ENCODE measurements around the gene CELF2. TPM values are rescaled to one million over a fixed set of nuclear protein-coding genes. Genes with fewer than 3 reads are reported as not detected.

Gene CELF2
- total RNA-seq, 1 donor from 2014 or later, result 77.6 TPM

DNA sequence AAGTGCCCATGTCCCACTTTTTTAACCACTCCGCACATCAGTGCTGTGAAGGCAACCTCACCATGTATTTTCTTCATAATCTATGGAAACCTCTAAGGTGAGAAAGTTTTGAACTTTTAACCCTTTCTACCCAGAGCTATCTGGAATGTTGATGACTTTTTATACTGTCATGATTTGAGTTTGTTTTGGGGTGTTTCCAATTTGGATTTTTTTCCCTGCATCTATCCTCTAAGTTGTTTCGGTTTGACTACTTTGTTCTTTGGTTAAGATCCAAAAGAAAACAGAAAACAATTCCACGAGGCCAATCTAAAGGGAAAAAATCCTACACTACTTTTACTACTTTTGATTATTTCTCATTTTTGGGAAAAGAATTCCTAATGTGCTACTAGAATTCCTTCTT lies 314.1 kb downstream of the CELF2 start:
- Mint-ChIP-seq H3K4me1 (peaks cover 62% of the 10 kb centered on the region), H3K4me3 (no peak overlapping the region), H3K27ac (ENCODE audit: unreplicated experiment) (no peak overlapping the region), H3K27me3 (ENCODE audit: low read depth) (peaks cover 6% of the 10 kb centered on the region), H3K9me3 (no peaks in the 10 kb centered on the region), H3K36me3 (ENCODE audit: low read depth) (peaks cover 26% of the 10 kb centered on the region)
- DNase-seq (ENCODE audit: low read depth, low spot score), result no peak
- TF ChIP-seq, protein P1, sequence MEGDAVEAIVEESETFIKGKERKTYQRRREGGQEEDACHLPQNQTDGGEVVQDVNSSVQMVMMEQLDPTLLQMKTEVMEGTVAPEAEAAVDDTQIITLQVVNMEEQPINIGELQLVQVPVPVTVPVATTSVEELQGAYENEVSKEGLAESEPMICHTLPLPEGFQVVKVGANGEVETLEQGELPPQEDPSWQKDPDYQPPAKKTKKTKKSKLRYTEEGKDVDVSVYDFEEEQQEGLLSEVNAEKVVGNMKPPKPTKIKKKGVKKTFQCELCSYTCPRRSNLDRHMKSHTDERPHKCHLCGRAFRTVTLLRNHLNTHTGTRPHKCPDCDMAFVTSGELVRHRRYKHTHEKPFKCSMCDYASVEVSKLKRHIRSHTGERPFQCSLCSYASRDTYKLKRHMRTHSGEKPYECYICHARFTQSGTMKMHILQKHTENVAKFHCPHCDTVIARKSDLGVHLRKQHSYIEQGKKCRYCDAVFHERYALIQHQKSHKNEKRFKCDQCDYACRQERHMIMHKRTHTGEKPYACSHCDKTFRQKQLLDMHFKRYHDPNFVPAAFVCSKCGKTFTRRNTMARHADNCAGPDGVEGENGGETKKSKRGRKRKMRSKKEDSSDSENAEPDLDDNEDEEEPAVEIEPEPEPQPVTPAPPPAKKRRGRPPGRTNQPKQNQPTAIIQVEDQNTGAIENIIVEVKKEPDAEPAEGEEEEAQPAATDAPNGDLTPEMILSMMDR (conservative IDR thresholded peaks at IDR 0.05), result no peak

- H3K4me1 Mint-ChIP-seq, result peaks cover 70% of the 10 kb centered on the region
Measured at GRCh38 chr10:11332846-11333245, 315.2 kb downstream of the CELF2 start.

GRCh38 chr10:11334436-11334835 lies 316.8 kb downstream of the CELF2 start:
- H3K27me3 Mint-ChIP-seq (ENCODE audit: low read depth), result peaks cover 6% of the 10 kb centered on the region
- TF ChIP-seq, protein P1 (conservative IDR thresholded peaks at IDR 0.05), result no peak
- H3K9me3 Mint-ChIP-seq, result no peaks in the 10 kb centered on the region
- H3K4me3 Mint-ChIP-seq, result no peak overlapping the region
- H3K27ac Mint-ChIP-seq (ENCODE audit: unreplicated experiment), result no peak overlapping the region
- peaks cover 73% of the 10 kb centered on the region for H3K4me1 Mint-ChIP-seq
- DNase-seq (ENCODE audit: low read depth, low spot score), result no peak
- H3K36me3 Mint-ChIP-seq (ENCODE audit: low read depth), result peaks cover 23% of the 10 kb centered on the region

More at GRCh38 chr10:11332846-11333245, 315.2 kb downstream of the CELF2 start:
- Mint-ChIP-seq H3K36me3 (ENCODE audit: low read depth) (peaks cover 24% of the 10 kb centered on the region), H3K9me3 (no peaks in the 10 kb centered on the region), H3K27me3 (ENCODE audit: low read depth) (peaks cover 6% of the 10 kb centered on the region), H3K27ac (ENCODE audit: unreplicated experiment) (no peak overlapping the region), H3K4me3 (no peak overlapping the region)
- TF ChIP-seq, protein P1 (conservative IDR thresholded peaks at IDR 0.05), result no peak
- DNase-seq (ENCODE audit: low read depth, low spot score), result no peak

GRCh38 chr10:11335167-11335652 lies 317.5 kb downstream of the CELF2 start:
- Mint-ChIP-seq H3K4me1 (peaks cover 65% of the 10 kb centered on the region), H3K4me3 (no peak overlapping the region), H3K27ac (ENCODE audit: unreplicated experiment) (peak overlapping the region; percentile 64), H3K9me3 (no peaks in the 10 kb centered on the region), H3K36me3 (ENCODE audit: low read depth) (peaks cover 21% of the 10 kb centered on the region), H3K27me3 (ENCODE audit: low read depth) (peaks cover 6% of the 10 kb centered on the region)
- TF ChIP-seq, protein P1 (conservative IDR thresholded peaks at IDR 0.05), result no peak
- no peak for DNase-seq (ENCODE audit: low read depth, low spot score)

DNA sequence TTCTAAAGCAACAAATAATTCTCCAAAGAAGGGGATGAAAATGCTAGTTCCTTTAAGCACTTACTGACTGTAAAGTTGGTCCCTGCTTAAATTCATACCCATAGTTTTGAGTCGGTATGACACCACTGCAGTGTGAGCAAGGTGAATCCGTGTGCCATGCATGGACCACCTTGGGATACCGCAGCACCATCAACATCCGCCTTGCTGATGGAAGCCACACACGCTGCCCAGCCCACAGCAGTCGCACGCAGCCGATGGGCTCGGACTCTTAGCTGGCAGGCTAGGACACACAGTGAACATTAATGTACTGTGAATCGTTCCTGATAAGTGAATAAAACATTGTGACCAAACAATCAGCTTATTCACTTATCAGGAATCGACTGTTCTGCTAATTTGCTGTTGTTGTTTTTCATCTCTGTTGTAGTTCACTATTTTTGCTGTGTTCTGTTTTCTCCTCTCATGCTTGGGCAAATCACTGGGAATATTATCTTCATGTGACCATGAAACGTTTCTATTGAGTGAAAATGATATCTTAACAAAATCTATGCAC lies 318.3 kb downstream of the CELF2 start:
- TF ChIP-seq, protein P1 (conservative IDR thresholded peaks at IDR 0.05), result no peak
- peak overlapping the region; percentile 89 for H3K27ac Mint-ChIP-seq (ENCODE audit: unreplicated experiment)

More for the DNA sequence above, 318.3 kb downstream of the CELF2 start:
- DNase-seq (ENCODE audit: low read depth, low spot score), result no peak
- Mint-ChIP-seq H3K36me3 (ENCODE audit: low read depth) (peaks cover 18% of the 10 kb centered on the region), H3K4me3 (peak overlapping the region; percentile 22), H3K27me3 (ENCODE audit: low read depth) (peaks cover 6% of the 10 kb centered on the region), H3K9me3 (no peaks in the 10 kb centered on the region), H3K4me1 (peaks cover 61% of the 10 kb centered on the region)
